Neuronal stem cell (in vitro differentiated cells): Measurements from ENCODE around the gene TCL1B.
A peak's percentile ranks its signal among the peaks of the same experiment; 100 is the strongest.
"Not testable (repeated sequence)": the region's sequence is repeated elsewhere in the genome, so short reads cannot be mapped to it uniquely, and the experiment has no call there.

ENCODE experiments used
- DNase-seq: peaks from one replicate; pipeline ENCODE4 v3.0.0-alpha.2; 2013; ENCODE audit warnings: low spot score
- H2AFZ ChIP-seq: one replicate; pipeline ENCODE4 v1.6.1; 2013; ENCODE audit warnings: mild to moderate bottlenecking, low read length, inconsistent platforms
- H2AK5ac ChIP-seq: 2 replicates; pipeline ENCODE4 v1.6.1; 2013; ENCODE audit warnings: low read depth, mild to moderate bottlenecking, inconsistent platforms, low read length, moderate library complexity, mixed read lengths
- H2BK120ac ChIP-seq: 2 replicates; pipeline ENCODE4 v1.6.1; 2013; ENCODE audit warnings: low read depth, mild to moderate bottlenecking, inconsistent platforms, low read length, moderate library complexity, mixed read lengths
- H2BK12ac ChIP-seq: one replicate; pipeline ENCODE4 v1.6.1; 2013; ENCODE audit warnings: low read length, inconsistent platforms
- H2BK15ac ChIP-seq: 2 replicates; pipeline ENCODE4 v1.6.1; 2013; ENCODE audit warnings: mild to moderate bottlenecking, low read length, inconsistent platforms, mixed read lengths
- H2BK5ac ChIP-seq: one replicate; pipeline ENCODE4 v1.6.1; 2013; ENCODE audit warnings: inconsistent platforms, mild to moderate bottlenecking, low read length, moderate library complexity
- H3K14ac ChIP-seq: one replicate; pipeline ENCODE4 v1.6.1; 2013; ENCODE audit warnings: low read length, inconsistent platforms
- H3K18ac ChIP-seq: 2 replicates; pipeline ENCODE4 v1.6.1; 2013; ENCODE audit warnings: low read length, inconsistent platforms
- H3K23ac ChIP-seq: 2 replicates; pipeline ENCODE4 v1.6.1; 2013; ENCODE audit warnings: low read depth, mild to moderate bottlenecking, mixed read lengths, low read length, inconsistent platforms; ENCODE audit not compliant: poor library complexity
- H3K27ac ChIP-seq: replicated peaks from 3 replicates; pipeline ENCODE4 v1.5.1; 2013; ENCODE audit warnings: low read length, inconsistent platforms
- H3K27me3 ChIP-seq, 3 experiments: 2 replicates each; pipeline ENCODE4 v1.6.1; 2013; ENCODE audit warnings: low read length in 3 of 3, mild to moderate bottlenecking in 2 of 3, inconsistent platforms in 1 of 3, low read depth in 1 of 3, mixed read lengths in 1 of 3, moderate library complexity in 1 of 3; ENCODE audit not compliant: control insufficient read depth in 3 of 3, insufficient read depth in 3 of 3
- H3K36me3 ChIP-seq, 2 donors: replicated peaks in 1 of 2; 2 replicates each; pipeline ENCODE4 v1.6.1; 2013; ENCODE audit warnings: low read length in 2 of 2; ENCODE audit not compliant: control insufficient read depth in 2 of 2, insufficient read depth in 2 of 2
- H3K4ac ChIP-seq: 2 replicates; pipeline ENCODE4 v1.6.1; 2013; ENCODE audit warnings: inconsistent platforms, mild to moderate bottlenecking, low read length, moderate library complexity
- H3K4me1 ChIP-seq, 2 donors: 1 replicate in 1 of 2; 2 replicates in 1 of 2; pipeline ENCODE4 v1.6.1; 2013; ENCODE audit warnings: low read length in 2 of 2, low read depth in 1 of 2; ENCODE audit not compliant: control insufficient read depth in 2 of 2, insufficient read depth in 1 of 2
- H3K4me2 ChIP-seq: one replicate; pipeline ENCODE4 v1.6.1; 2013; ENCODE audit warnings: mild to moderate bottlenecking, low read length, inconsistent platforms; ENCODE audit not compliant: insufficient read depth, poor library complexity, severe bottlenecking
- H3K4me3 ChIP-seq, 2 donors: 2 replicates each; pipeline ENCODE4 v1.5.1; 2013; ENCODE audit warnings: low read length in 2 of 2, mild to moderate bottlenecking in 2 of 2, inconsistent platforms in 1 of 2, moderate library complexity in 1 of 2
- H3K79me1 ChIP-seq: one replicate; pipeline ENCODE4 v1.6.1; 2013; ENCODE audit warnings: low read depth, mild to moderate bottlenecking, inconsistent platforms, low read length, moderate library complexity
- H3K9ac ChIP-seq: one replicate; pipeline ENCODE4 v1.6.1; 2013; ENCODE audit warnings: mild to moderate bottlenecking, low read depth, low read length, inconsistent platforms; ENCODE audit not compliant: poor library complexity
- H3K9me3 ChIP-seq, 2 donors: replicated peaks in 1 of 2; 2 replicates each; pipeline versions ENCODE3 to v1.6.1; 2013; ENCODE audit warnings: low read length in 2 of 2, mild to moderate bottlenecking in 2 of 2, inconsistent platforms in 1 of 2, low read depth in 1 of 2, mixed read lengths in 1 of 2, moderate library complexity in 1 of 2; ENCODE audit not compliant: control insufficient read depth in 2 of 2, insufficient read depth in 1 of 2
- H4K8ac ChIP-seq: one replicate; pipeline ENCODE4 v1.6.1; 2013; ENCODE audit warnings: low read depth, mild to moderate bottlenecking, inconsistent platforms, low read length, moderate library complexity
- H4K91ac ChIP-seq: one replicate; pipeline ENCODE4 v1.6.1; 2013; ENCODE audit warnings: low read length, low read depth, mild to moderate bottlenecking, inconsistent platforms; ENCODE audit not compliant: poor library complexity
- WGBS, 2 donors: extraction: QIAGEN DNeasy Blood & Tissue Kit; methylation state at CpG; one replicate each; pipeline ENCODE4 v1.1.7; 2013; ENCODE audit warnings: missing lambda C conversion rate in 2 of 2, mixed read lengths in 1 of 2; ENCODE audit not compliant: insufficient read length in 2 of 2, insufficient replicate concordance in 1 of 2; ENCODE audit errors: extremely low coverage in 2 of 2; 5-methylcytosine and 5-hydroxymethylcytosine counted together

Gene TCL1B

DNA sequence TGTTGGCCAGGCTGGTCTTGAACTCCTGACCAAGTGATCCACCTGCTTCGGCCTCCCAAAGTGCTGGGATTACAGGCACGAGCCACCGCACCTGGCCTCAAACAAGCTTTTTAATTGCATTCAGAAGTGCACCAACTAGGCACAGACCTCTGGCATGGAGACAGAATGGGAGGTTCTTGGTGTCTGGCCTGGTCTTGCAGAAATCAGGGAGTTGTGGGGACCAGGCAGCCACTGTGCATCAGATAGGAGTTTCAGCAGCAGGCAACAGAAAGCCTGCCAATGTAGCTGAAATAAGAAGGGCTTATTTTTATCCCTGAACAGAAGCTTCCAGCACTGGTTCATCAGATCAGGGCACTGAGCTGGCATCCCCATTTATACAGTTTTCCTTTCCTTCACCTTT lies 22.2 kb upstream of the TCL1B start:
- Histone ChIP-seq H3K14ac (no peak overlapping the region), H3K36me3 (no peaks in the 10 kb centered on the region), H3K9ac (no peak overlapping the region), H2AK5ac (no peak overlapping the region), H2BK5ac (no peak overlapping the region), H4K91ac (no peak overlapping the region), H3K23ac (no peak overlapping the region), H3K79me1 (no peaks in the 10 kb centered on the region), H3K27me3 (peaks cover 0 to 7% (median 0%) of the 10 kb centered on the region in 3 experiments), H3K27ac (no peak overlapping the region), H2BK15ac (peak overlapping the region; percentile 47), H3K4me1 (peaks cover 0 to 8% of the 10 kb centered on the region in 2 donors), H3K18ac (no peak overlapping the region), H3K4me2 (no peak overlapping the region), H3K4me3 (no peak overlapping the region), H4K8ac (no peak overlapping the region), H2BK12ac (no peak overlapping the region), H2AFZ (no peak overlapping the region), H3K9me3 (no peaks in the 10 kb centered on the region), H3K4ac (no peak overlapping the region), H2BK120ac (no peak overlapping the region)
- DNase-seq = no peak
- no CpG with 5 or more reads among the region's 3 CpGs for WGBS, 2 donors

GRCh38 chr14:95664546-95664945 lies 21.7 kb upstream of the TCL1B start:
- no peak overlapping the region for H2BK120ac ChIP-seq
- no peaks in the 10 kb centered on the region for H3K79me1 ChIP-seq
- no peaks in the 10 kb centered on the region for H3K36me3 ChIP-seq
- no peak overlapping the region for H2BK5ac ChIP-seq
- H3K27me3 ChIP-seq = peaks cover 0 to 10% (median 0%) of the 10 kb centered on the region in 3 experiments
- H2BK12ac ChIP-seq = no peak overlapping the region
- no peak for DNase-seq
- H3K23ac ChIP-seq = no peak overlapping the region
- peak overlapping the region; percentile 47 for H2BK15ac ChIP-seq
- no peak overlapping the region for H4K91ac ChIP-seq
- H3K4me1 ChIP-seq = peaks cover 0 to 8% of the 10 kb centered on the region in 2 donors
- WGBS, 2 donors = no CpG with 5 or more reads among the region's 8 CpGs
- H2AFZ ChIP-seq = no peak overlapping the region
- no peak overlapping the region for H3K9ac ChIP-seq
- no peak overlapping the region for H3K27ac ChIP-seq
- no peak overlapping the region for H4K8ac ChIP-seq
- no peak overlapping the region for H3K4me2 ChIP-seq
- H3K4ac ChIP-seq = peak overlapping the region; percentile 28
- no peak overlapping the region for H3K4me3 ChIP-seq
- no peaks in the 10 kb centered on the region for H3K9me3 ChIP-seq
- H3K14ac ChIP-seq = peak overlapping the region; percentile 13
- H3K18ac ChIP-seq = no peak overlapping the region
- H2AK5ac ChIP-seq = peak overlapping the region; percentile 61

GRCh38 chr14:95665530-95665929 lies 20.7 kb upstream of the TCL1B start:
- not testable (repeated sequence) for H2BK15ac ChIP-seq, H3K4me2 ChIP-seq, H3K18ac ChIP-seq, H3K14ac ChIP-seq, H3K79me1 ChIP-seq, H2AFZ ChIP-seq, H3K9me3 ChIP-seq, H3K4me1 ChIP-seq, H3K9ac ChIP-seq, H4K8ac ChIP-seq, H3K27ac ChIP-seq, DNase-seq, H3K36me3 ChIP-seq, H4K91ac ChIP-seq, H3K4ac ChIP-seq, H2BK120ac ChIP-seq, H3K23ac ChIP-seq, H2BK5ac ChIP-seq, H2AK5ac ChIP-seq, H3K4me3 ChIP-seq, H2BK12ac ChIP-seq
- no CpG with 5 or more reads among the region's 8 CpGs for WGBS, 2 donors
- H3K27me3 ChIP-seq = peaks cover 0 to 13% (median 0%) of the 10 kb centered on the region in 3 experiments

GRCh38 chr14:95666450-95666849 lies 19.8 kb upstream of the TCL1B start:
- H3K4me2 ChIP-seq = no peak overlapping the region
- H2BK5ac ChIP-seq = no peak overlapping the region
- no peak overlapping the region for H3K9ac ChIP-seq
- H4K91ac ChIP-seq = peak overlapping the region; percentile 9
- H2BK15ac ChIP-seq = no peak overlapping the region
- no peaks in the 10 kb centered on the region for H3K36me3 ChIP-seq
- DNase-seq = no peak
- no peak overlapping the region for H3K23ac ChIP-seq
- H4K8ac ChIP-seq = no peak overlapping the region
- H2AFZ ChIP-seq = no peak overlapping the region
- H3K4ac ChIP-seq = no peak overlapping the region
- H3K9me3 ChIP-seq = no peaks in the 10 kb centered on the region
- peaks cover 0 to 14% (median 0%) of the 10 kb centered on the region in 3 experiments for H3K27me3 ChIP-seq
- H2BK12ac ChIP-seq = no peak overlapping the region
- no peaks in the 10 kb centered on the region for H3K79me1 ChIP-seq
- no CpG with 5 or more reads among the region's 5 CpGs for WGBS, 2 donors
- no peak overlapping the region for H3K27ac ChIP-seq
- no peak overlapping the region for H3K4me3 ChIP-seq
- H3K18ac ChIP-seq = no peak overlapping the region
- peaks cover 0 to 8% of the 10 kb centered on the region in 2 donors for H3K4me1 ChIP-seq
- no peak overlapping the region for H2BK120ac ChIP-seq
- no peak overlapping the region for H3K14ac ChIP-seq
- peak overlapping the region; percentile 49 for H2AK5ac ChIP-seq
